Panc1 (cell line): ENCODE results near the gene TRERF1. TPM values are rescaled to one million over a fixed set of nuclear protein-coding genes. Genes with fewer than 3 reads are reported as not detected.
A peak's percentile ranks its signal among the peaks of the same experiment; 100 is the strongest.

Source experiments
- ATAC-seq: fragments of 200-7000 bp; cut with Tn5 transposase; 2 replicates; pipeline ENCODE4 v1.9.1; 2020; ENCODE audit warnings: mild to moderate bottlenecking, moderate library complexity
- BruUV-seq: library from RNA; stranded (reverse); fragments of 400-500 nt; replicated peaks from 2 replicates; lab custom pipeline; 2021; lab: Mats Ljungman, UMichigan
- CTCF ChIA-PET: fragments of 300-600 bp; sonication (Branson Sonifier 250); formaldehyde crosslinking; loops from one replicate; lab custom pipeline; 2022; ENCODE audit warnings: antibody characterized with exemption; lab: Charles Lee
- POLR2A ChIA-PET: fragments of 300-600 bp; sonication (Branson Sonifier 250); formaldehyde crosslinking; loops from one replicate; lab custom pipeline; 2022; ENCODE audit warnings: antibody characterized with exemption; lab: Charles Lee
- DNase-seq: peaks from one replicate; pipeline ENCODE4 v3.0.0-alpha.2; 2010; ENCODE audit warnings: low read depth, low spot score
- H3K27ac ChIP-seq: 2 replicates; pipeline ENCODE4 v1.5.1; 2011; ENCODE audit warnings: mild to moderate bottlenecking, low read length, inconsistent platforms
- H3K27me3 ChIP-seq: fragments of 200-500 bp; sonication (Bioruptor generic); 2 replicates; pipeline ENCODE4 v1.6.0; 2014; ENCODE audit warnings: low read length, inconsistent platforms; ENCODE audit not compliant: control insufficient read depth, insufficient read depth
- H3K36me3 ChIP-seq: fragments of 200-500 bp; sonication (Bioruptor generic); 2 replicates; pipeline ENCODE4 v1.5.1; 2014; ENCODE audit warnings: inconsistent platforms, mild to moderate bottlenecking, low read length, moderate library complexity; ENCODE audit not compliant: control insufficient read depth, insufficient read depth
- H3K4me1 ChIP-seq: 2 replicates; pipeline ENCODE4 v1.5.1; 2011; ENCODE audit warnings: inconsistent platforms, mild to moderate bottlenecking, low read length, moderate library complexity; ENCODE audit not compliant: control insufficient read depth, insufficient read depth
- H3K4me3 ChIP-seq, 2 experiments: 2 replicates each; pipeline ENCODE4 v1.5.1; 2011 to 2012; ENCODE audit warnings: low read depth in 2 of 2, low read length in 2 of 2, mild to moderate bottlenecking in 2 of 2, inconsistent platforms in 1 of 2, moderate library complexity in 1 of 2
- H3K9me3 ChIP-seq: fragments of 200-500 bp; sonication (Bioruptor generic); 2 replicates; pipeline ENCODE4 v1.5.1; 2014; ENCODE audit warnings: low read depth, mild to moderate bottlenecking, inconsistent platforms, low read length, moderate library complexity; ENCODE audit not compliant: control insufficient read depth, insufficient read depth
- POLR2AphosphoS5 ChIP-seq: IDR thresholded peaks from 2 replicates; pipeline ENCODE4 v1.6.1; 2012; ENCODE audit warnings: mild to moderate bottlenecking, low read depth, low read length, moderate library complexity
- SIN3A ChIP-seq: IDR thresholded peaks from 2 replicates; pipeline ENCODE4 v1.6.1; 2012; ENCODE audit warnings: low read depth, mild to moderate bottlenecking, low read length, moderate library complexity, borderline replicate concordance; ENCODE audit not compliant: insufficient read depth
- TCF7L2 ChIP-seq: IDR thresholded peaks from 2 replicates; pipeline ENCODE4 v1.6.1; 2011; ENCODE audit warnings: mild to moderate bottlenecking, low read depth, low read length, inconsistent platforms
- in situ Hi-C: cut with HindIII; loops from 2 replicates; pipeline ENCODE4 v1.10.0; 2016; ENCODE audit warnings: low sequenced_read_pairs, low pct_unique_long_range_greater_than_20kb
- intact Hi-C: fragments of 100-400 bp; cut with micrococcal nuclease; formaldehyde crosslinking; loops from one replicate; pipeline ENCODE4 v1.10.0; 2022; ENCODE audit not compliant: unreplicated experiment
- total RNA-seq: library from RNA; stranded (reverse); gene quantifications from one replicate; pipeline ENCODE4 v1.2.1, GENCODE V29; 2021; ENCODE audit not compliant: unreplicated experiment
- TF ChIP-seq, protein P1 (sequence below): fragments of 450-650 bp; IDR thresholded peaks from 2 replicates; pipeline ENCODE4 v1.5.1; 2017; ENCODE audit warnings: mild to moderate bottlenecking
- TF ChIP-seq, protein P2 (sequence below), 2 experiments: IDR thresholded peaks; 2 replicates each; pipeline ENCODE4 v1.6.1; 2011 to 2012; ENCODE audit warnings: low read depth in 2 of 2, control low read depth in 1 of 2, low read length in 1 of 2, mild to moderate bottlenecking in 1 of 2, moderate library complexity in 1 of 2; ENCODE audit not compliant: insufficient read depth in 1 of 2

The TRERF1 gene
- total RNA-seq, 1 experiment from 2014 or later: 30.6 TPM

- TF ChIP-seq, protein P1, sequence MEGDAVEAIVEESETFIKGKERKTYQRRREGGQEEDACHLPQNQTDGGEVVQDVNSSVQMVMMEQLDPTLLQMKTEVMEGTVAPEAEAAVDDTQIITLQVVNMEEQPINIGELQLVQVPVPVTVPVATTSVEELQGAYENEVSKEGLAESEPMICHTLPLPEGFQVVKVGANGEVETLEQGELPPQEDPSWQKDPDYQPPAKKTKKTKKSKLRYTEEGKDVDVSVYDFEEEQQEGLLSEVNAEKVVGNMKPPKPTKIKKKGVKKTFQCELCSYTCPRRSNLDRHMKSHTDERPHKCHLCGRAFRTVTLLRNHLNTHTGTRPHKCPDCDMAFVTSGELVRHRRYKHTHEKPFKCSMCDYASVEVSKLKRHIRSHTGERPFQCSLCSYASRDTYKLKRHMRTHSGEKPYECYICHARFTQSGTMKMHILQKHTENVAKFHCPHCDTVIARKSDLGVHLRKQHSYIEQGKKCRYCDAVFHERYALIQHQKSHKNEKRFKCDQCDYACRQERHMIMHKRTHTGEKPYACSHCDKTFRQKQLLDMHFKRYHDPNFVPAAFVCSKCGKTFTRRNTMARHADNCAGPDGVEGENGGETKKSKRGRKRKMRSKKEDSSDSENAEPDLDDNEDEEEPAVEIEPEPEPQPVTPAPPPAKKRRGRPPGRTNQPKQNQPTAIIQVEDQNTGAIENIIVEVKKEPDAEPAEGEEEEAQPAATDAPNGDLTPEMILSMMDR: no peak
- TF ChIP-seq SIN3A (no peak), POLR2AphosphoS5 (no peak), TCF7L2 (no peak)
- TF ChIP-seq, protein P2, sequence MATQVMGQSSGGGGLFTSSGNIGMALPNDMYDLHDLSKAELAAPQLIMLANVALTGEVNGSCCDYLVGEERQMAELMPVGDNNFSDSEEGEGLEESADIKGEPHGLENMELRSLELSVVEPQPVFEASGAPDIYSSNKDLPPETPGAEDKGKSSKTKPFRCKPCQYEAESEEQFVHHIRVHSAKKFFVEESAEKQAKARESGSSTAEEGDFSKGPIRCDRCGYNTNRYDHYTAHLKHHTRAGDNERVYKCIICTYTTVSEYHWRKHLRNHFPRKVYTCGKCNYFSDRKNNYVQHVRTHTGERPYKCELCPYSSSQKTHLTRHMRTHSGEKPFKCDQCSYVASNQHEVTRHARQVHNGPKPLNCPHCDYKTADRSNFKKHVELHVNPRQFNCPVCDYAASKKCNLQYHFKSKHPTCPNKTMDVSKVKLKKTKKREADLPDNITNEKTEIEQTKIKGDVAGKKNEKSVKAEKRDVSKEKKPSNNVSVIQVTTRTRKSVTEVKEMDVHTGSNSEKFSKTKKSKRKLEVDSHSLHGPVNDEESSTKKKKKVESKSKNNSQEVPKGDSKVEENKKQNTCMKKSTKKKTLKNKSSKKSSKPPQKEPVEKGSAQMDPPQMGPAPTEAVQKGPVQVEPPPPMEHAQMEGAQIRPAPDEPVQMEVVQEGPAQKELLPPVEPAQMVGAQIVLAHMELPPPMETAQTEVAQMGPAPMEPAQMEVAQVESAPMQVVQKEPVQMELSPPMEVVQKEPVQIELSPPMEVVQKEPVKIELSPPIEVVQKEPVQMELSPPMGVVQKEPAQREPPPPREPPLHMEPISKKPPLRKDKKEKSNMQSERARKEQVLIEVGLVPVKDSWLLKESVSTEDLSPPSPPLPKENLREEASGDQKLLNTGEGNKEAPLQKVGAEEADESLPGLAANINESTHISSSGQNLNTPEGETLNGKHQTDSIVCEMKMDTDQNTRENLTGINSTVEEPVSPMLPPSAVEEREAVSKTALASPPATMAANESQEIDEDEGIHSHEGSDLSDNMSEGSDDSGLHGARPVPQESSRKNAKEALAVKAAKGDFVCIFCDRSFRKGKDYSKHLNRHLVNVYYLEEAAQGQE (IDR thresholded peaks at IDR 0.05; ENCODE audit: insufficient read depth in 1 of 2, low read depth in 2 of 2, low read length in 1 of 2): no peak
- Histone ChIP-seq H3K36me3 (no peaks in the 10 kb centered on the region), H3K27ac (0 out of 2 replicates have a peak overlapping the region, but pooled peaks have one; percentile 8), H3K9me3 (no peaks in the 10 kb centered on the region), H3K4me1 (peaks cover 59% of the 10 kb centered on the region), H3K4me3 (no peak overlapping the region), H3K27me3 (no peaks in the 10 kb centered on the region)
- intact Hi-C loops: no loop called here
- in situ Hi-C loops: no loop called here
- no TSS peak for BruUV-seq
- DNase-seq (no peak), ATAC-seq (no peak)
- ChIA-PET CTCF (no interaction called here), POLR2A (interaction anchor here (1.2 kb wide), 1 partner anchor 98 kb away, joined by 12 read pairs; no protein-coding TSS in a partner anchor)
These were observed 45.1 kb downstream of the TRERF1 start for GRCh38 chr6:42406306-42407280.

DNA sequence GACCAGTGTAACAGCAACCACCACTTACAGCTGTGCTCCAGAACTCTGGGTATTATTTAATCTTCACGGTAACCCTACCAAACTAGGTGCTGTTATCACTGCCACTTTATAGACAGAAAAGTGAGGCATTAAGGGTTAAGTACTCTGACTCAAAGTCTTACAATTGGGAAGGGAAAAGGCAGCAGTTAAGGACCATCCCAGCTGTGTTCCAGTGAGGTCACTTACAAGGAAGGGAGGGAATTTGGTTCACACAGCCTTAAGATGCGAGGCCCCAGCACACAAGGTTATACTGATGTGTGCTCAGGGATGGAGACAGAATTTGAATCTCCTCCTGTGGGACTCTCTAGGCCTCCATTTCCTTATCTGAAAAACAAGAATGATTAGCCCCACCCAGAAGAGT lies 46.7 kb downstream of the TRERF1 start:
- Histone ChIP-seq H3K4me3 (no peak overlapping the region), H3K9me3 (no peaks in the 10 kb centered on the region), H3K4me1 (peaks cover 58% of the 10 kb centered on the region), H3K27me3 (no peaks in the 10 kb centered on the region), H3K36me3 (no peaks in the 10 kb centered on the region), H3K27ac (peak overlapping the region; percentile 84)
- in situ Hi-C loops (no loop called here), intact Hi-C loops (no loop called here)
- ATAC-seq: peak; percentile 32; the same call in 1 of the 2 replicates
- DNase-seq: no peak
- no peak for TF ChIP-seq TCF7L2
- TF ChIP-seq SIN3A: no peak
- TF ChIP-seq POLR2AphosphoS5: no peak
- TF ChIP-seq, protein P1: no peak
- TF ChIP-seq, protein P2 (IDR thresholded peaks at IDR 0.05; ENCODE audit: insufficient read depth in 1 of 2, low read depth in 2 of 2, low read length in 1 of 2): no peak
- POLR2A ChIA-PET: no interaction called here
- CTCF ChIA-PET: interaction anchor here (0.6 kb wide), 1 partner anchor 111 kb away, joined by 5 read pairs; no protein-coding TSS in a partner anchor
- TSS peak; percentile 45 for BruUV-seq
